ENCODE measurements around the gene MAST4.

DNA sequence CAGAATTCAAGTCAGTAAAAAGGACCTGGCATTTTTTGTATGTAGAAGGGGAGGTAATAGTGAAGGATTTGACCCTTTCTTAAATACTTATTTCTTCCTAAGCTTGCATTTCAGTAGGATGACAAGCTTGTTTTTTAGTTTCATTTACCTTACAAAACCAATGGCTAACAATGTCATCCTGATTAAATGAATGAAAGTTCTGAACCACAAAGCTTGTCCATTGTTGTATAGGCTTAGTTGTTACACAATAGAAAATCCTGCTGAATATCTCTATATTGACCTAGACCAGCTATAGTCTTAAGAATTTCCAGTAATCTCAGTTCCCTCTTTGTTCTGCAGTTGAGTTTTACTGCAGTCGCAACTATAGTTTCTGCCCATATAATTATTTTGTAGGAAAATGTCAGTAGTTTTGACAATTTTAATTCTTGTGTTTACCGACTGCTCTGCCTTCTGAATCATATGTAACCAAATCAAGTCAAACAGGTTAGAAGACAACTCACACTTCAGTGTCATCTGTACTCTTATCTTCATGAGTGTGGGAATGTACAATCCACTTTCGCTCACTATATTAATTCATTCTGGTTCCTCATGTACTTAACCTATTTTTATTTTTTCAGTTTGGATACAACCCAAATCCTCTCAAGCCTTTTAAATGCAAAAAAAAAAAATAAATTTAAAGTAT, 404.7 kb downstream of the MAST4 start:
- no peak for TF ChIP-seq POLR2A (IDR thresholded peaks at IDR 0.05)
- TF ChIP-seq, protein P1, sequence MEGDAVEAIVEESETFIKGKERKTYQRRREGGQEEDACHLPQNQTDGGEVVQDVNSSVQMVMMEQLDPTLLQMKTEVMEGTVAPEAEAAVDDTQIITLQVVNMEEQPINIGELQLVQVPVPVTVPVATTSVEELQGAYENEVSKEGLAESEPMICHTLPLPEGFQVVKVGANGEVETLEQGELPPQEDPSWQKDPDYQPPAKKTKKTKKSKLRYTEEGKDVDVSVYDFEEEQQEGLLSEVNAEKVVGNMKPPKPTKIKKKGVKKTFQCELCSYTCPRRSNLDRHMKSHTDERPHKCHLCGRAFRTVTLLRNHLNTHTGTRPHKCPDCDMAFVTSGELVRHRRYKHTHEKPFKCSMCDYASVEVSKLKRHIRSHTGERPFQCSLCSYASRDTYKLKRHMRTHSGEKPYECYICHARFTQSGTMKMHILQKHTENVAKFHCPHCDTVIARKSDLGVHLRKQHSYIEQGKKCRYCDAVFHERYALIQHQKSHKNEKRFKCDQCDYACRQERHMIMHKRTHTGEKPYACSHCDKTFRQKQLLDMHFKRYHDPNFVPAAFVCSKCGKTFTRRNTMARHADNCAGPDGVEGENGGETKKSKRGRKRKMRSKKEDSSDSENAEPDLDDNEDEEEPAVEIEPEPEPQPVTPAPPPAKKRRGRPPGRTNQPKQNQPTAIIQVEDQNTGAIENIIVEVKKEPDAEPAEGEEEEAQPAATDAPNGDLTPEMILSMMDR (IDR thresholded peaks at IDR 0.05): no peak

All from esophagus squamous epithelium (tissue), 4 donors.